ENCODE data around the gene KCNQ2.

DNA sequence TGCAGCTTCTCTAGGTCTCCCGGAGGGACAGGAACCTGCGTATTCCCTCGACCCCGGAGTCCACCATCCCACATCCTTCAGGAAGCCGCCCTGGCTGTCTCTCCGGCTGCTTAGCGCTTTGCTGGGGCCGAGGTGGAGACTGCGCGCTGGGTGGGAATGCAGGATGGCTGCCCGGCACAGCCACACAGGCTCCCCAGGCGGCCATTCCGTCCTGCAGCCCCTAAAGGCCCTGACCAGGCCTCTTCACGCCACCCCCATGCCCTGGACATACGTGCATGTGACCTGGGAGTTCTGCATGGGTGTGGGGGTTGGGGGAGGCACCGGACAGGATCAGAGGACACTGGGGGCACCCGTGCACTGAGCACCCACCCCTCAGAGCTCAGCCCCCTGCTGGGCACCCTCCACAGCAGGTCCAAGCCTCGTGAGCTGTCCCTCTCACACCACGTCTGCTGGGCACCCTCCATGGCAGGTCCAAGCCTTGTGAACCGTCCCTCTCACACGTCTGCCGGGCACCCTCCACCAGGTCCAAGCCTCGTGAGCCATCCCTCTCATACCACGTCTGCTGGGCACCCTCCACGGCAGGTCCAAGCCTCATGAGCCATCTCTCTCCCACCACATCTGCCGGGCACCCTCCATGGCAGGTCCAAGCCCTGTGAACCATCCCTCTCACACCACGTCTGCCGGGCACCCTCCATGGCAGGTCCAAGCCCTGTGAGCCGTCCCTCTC, 70.9 kb downstream of the KCNQ2 start:
- TF ChIP-seq POLR2A (IDR thresholded peaks at IDR 0.05), result no peak
- TF ChIP-seq, protein P1, sequence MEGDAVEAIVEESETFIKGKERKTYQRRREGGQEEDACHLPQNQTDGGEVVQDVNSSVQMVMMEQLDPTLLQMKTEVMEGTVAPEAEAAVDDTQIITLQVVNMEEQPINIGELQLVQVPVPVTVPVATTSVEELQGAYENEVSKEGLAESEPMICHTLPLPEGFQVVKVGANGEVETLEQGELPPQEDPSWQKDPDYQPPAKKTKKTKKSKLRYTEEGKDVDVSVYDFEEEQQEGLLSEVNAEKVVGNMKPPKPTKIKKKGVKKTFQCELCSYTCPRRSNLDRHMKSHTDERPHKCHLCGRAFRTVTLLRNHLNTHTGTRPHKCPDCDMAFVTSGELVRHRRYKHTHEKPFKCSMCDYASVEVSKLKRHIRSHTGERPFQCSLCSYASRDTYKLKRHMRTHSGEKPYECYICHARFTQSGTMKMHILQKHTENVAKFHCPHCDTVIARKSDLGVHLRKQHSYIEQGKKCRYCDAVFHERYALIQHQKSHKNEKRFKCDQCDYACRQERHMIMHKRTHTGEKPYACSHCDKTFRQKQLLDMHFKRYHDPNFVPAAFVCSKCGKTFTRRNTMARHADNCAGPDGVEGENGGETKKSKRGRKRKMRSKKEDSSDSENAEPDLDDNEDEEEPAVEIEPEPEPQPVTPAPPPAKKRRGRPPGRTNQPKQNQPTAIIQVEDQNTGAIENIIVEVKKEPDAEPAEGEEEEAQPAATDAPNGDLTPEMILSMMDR (IDR thresholded peaks at IDR 0.05 in 8 of 11, conservative IDR thresholded peaks at IDR 0.05 in 3 of 11), result no peak

All from spleen (tissue), 7 donors.